ENCODE measurements around the gene CMIP. TPM values are rescaled to one million over a fixed set of nuclear protein-coding genes. Genes with fewer than 3 reads are reported as not detected.
"Not testable (repeated sequence)": the region's sequence is repeated elsewhere in the genome, so short reads cannot be mapped to it uniquely, and the experiment has no call there.

CMIP gene
- total RNA-seq, 1 donor from 2014 or later: 46.6 TPM

DNA sequence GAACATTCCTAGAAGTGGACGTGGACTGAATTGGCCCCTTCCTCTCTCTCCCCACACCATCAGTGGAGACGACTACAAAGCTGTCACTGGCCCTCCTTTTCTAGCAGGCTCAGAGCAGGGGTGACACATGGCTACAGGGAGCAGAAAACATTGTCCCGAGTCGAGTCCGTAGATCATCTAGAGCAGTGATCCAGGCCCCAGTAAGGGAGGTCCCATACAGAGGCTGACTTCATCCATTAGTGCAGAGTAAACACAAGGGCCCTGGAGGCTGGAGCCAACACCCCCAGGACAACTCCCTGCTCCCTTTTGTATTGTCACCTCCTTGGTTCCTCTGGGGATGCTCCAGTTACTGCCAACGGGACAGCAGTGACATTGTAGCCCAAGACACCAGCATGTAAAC is 130.7 kb downstream of the CMIP start:
- H3K27ac Mint-ChIP-seq: no peak overlapping the region
- H3K4me1 Mint-ChIP-seq (ENCODE audit: unreplicated experiment): peaks cover 2% of the 10 kb centered on the region
- DNase-seq (ENCODE audit: extremely low spot score, unreplicated experiment): no peak
- H3K27me3 Mint-ChIP-seq: no peaks in the 10 kb centered on the region
- H3K9me3 Mint-ChIP-seq: no peaks in the 10 kb centered on the region
- TF ChIP-seq, protein P1, sequence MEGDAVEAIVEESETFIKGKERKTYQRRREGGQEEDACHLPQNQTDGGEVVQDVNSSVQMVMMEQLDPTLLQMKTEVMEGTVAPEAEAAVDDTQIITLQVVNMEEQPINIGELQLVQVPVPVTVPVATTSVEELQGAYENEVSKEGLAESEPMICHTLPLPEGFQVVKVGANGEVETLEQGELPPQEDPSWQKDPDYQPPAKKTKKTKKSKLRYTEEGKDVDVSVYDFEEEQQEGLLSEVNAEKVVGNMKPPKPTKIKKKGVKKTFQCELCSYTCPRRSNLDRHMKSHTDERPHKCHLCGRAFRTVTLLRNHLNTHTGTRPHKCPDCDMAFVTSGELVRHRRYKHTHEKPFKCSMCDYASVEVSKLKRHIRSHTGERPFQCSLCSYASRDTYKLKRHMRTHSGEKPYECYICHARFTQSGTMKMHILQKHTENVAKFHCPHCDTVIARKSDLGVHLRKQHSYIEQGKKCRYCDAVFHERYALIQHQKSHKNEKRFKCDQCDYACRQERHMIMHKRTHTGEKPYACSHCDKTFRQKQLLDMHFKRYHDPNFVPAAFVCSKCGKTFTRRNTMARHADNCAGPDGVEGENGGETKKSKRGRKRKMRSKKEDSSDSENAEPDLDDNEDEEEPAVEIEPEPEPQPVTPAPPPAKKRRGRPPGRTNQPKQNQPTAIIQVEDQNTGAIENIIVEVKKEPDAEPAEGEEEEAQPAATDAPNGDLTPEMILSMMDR (conservative IDR thresholded peaks at IDR 0.05): no peak
- no peak overlapping the region for H3K4me3 Mint-ChIP-seq
- H3K36me3 Mint-ChIP-seq: no peaks in the 10 kb centered on the region

DNA sequence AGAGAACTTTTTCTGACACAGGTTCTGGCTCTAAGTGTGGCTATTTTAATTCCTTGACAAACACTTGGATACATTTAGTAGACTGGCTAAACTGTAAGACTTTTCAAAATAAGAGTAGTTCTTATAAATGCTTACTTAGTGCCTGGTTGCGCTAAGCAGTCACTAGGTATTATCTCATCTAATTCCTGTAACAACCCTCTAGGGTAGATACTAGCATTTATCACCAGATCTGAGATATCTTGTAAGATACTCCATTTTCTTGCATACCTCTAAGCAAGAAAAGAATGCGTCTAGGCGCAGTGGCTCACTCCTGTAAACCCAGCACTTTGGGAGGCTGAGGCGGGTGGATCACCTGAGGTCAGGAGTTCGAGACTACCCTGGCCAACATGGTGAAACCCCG is 131.2 kb downstream of the CMIP start:
- H3K9me3 Mint-ChIP-seq: peaks cover 2% of the 10 kb centered on the region
- no peak overlapping the region for H3K4me3 Mint-ChIP-seq
- peaks cover 3% of the 10 kb centered on the region for H3K4me1 Mint-ChIP-seq (ENCODE audit: unreplicated experiment)
- DNase-seq (ENCODE audit: extremely low spot score, unreplicated experiment): no peak
- TF ChIP-seq, protein P1 (conservative IDR thresholded peaks at IDR 0.05): no peak
- H3K27ac Mint-ChIP-seq: no peak overlapping the region
- H3K36me3 Mint-ChIP-seq: peaks cover 2% of the 10 kb centered on the region
- no peaks in the 10 kb centered on the region for H3K27me3 Mint-ChIP-seq

DNA sequence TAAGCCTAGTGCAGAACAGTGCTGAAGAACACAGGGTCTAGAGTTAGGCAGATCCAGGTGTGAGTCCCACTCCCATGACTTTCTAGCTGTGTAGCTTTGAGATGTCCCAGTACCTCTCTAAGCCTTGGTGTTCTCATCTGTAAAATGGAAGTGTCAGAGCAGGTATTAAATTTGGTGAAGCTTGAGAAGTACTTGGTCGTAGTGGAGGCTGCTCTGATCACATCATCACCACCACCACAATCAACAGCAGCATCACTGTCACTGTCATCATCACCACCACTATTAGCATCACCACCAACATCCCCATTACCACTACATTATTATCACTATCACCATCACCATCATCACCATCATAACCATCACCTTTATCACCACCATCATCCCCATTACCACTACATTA is 132.1 kb downstream of the CMIP start:
- no peak overlapping the region for H3K4me3 Mint-ChIP-seq
- no peak overlapping the region for H3K27ac Mint-ChIP-seq
- TF ChIP-seq, protein P1 (conservative IDR thresholded peaks at IDR 0.05): no peak

DNA sequence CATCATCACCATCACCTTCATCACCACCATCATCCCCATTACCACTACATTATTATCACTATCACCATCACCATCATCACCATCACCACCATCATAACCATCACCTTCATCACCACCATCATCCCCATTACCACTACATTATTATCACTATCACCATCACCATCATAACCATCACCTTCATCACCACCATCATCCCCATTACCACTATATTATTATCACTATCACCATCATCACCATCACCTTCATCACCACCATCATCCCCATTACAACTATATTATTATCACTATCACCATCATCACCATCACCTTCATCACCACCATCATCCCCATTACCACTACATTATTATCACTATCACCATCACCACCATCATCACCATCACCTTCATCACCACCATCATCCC is 132.7 kb downstream of the CMIP start:
- H3K4me3 Mint-ChIP-seq; DNase-seq (ENCODE audit: extremely low spot score, unreplicated experiment); H3K27me3 Mint-ChIP-seq; H3K36me3 Mint-ChIP-seq; H3K27ac Mint-ChIP-seq; H3K9me3 Mint-ChIP-seq: not testable (repeated sequence)
- H3K4me1 Mint-ChIP-seq (ENCODE audit: unreplicated experiment): peaks cover 10% of the 10 kb centered on the region

More for the DNA sequence above, 132.1 kb downstream of the CMIP start:
- DNase-seq (ENCODE audit: extremely low spot score, unreplicated experiment): no peak
- Mint-ChIP-seq H3K27me3 (no peaks in the 10 kb centered on the region), H3K36me3 (peaks cover 5% of the 10 kb centered on the region), H3K9me3 (peaks cover 5% of the 10 kb centered on the region), H3K4me1 (ENCODE audit: unreplicated experiment) (peaks cover 10% of the 10 kb centered on the region)

DNA sequence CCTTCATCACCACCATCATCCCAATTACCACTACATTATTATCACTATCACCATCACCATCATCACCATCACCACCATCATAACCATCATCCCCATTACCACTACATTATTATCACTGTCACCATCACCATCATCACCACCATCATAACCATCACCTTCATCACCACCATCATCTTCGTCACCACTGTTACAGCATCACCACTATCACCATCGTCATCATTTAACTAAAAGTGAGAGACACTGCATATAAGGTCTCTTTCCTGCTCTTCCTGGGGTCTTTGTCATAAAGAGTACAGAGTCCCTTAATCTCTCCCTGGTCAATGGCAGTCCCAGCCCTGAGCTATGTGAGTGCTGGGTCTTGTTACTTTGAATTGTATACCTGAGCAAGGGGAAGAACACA is 133.5 kb downstream of the CMIP start:
- peaks cover 15% of the 10 kb centered on the region for H3K4me1 Mint-ChIP-seq (ENCODE audit: unreplicated experiment)
- H3K27ac Mint-ChIP-seq: no peak overlapping the region
- H3K27me3 Mint-ChIP-seq: no peaks in the 10 kb centered on the region
- TF ChIP-seq, protein P1 (conservative IDR thresholded peaks at IDR 0.05): no peak
- no peak overlapping the region for H3K4me3 Mint-ChIP-seq
- H3K36me3 Mint-ChIP-seq: peaks cover 5% of the 10 kb centered on the region
- no peak for DNase-seq (ENCODE audit: extremely low spot score, unreplicated experiment)
- peaks cover 5% of the 10 kb centered on the region for H3K9me3 Mint-ChIP-seq

DNA sequence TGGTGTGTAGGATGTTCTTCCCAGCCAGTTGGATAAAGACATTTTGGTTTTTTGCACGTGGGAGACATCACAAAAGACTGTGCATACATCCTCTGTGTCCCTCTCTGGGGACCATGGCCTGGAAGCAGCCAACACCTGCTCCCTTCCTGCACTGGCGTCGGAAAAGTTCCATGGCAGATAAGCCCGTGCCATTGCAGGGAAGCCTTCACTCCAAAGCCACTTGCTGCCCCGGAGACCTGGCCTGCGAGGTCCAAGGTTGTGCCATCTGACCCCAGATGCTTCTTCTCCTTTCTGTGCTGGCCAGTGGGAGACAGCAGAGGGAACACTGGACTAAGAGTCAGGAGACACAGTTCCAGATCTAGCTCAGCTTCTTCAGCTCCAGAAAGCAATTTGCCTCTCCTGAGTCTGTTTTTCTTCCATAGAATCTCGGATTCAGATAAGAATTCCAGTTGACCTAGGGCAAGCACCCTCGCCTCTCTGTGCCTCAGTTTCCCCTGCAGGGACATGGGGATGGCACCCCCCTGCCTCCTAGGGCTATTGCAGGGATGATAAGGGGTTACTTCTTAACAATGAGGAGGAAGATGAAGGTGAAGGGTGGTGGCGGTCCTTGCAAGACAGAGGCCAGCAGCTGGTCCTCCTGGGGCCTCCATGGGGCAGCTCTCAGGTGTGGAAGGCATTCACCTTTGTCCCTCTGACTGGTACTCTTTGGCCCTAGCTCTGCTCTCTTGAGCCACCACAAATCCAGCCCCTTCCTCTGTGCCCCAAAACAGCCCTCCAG is 134.2 kb downstream of the CMIP start:
- H3K4me3 Mint-ChIP-seq: no peak overlapping the region

More for the DNA sequence above, 134.2 kb downstream of the CMIP start:
- TF ChIP-seq, protein P1 (conservative IDR thresholded peaks at IDR 0.05): no peak
- H3K9me3 Mint-ChIP-seq: peaks cover 5% of the 10 kb centered on the region
- H3K27me3 Mint-ChIP-seq: no peaks in the 10 kb centered on the region
- no peak for DNase-seq (ENCODE audit: extremely low spot score, unreplicated experiment)
- H3K4me1 Mint-ChIP-seq (ENCODE audit: unreplicated experiment): peaks cover 19% of the 10 kb centered on the region
- peak overlapping the region; percentile 75 for H3K27ac Mint-ChIP-seq
- H3K36me3 Mint-ChIP-seq: peaks cover 5% of the 10 kb centered on the region
